Measurements from ENCODE around the gene PPP1R14C.

DNA sequence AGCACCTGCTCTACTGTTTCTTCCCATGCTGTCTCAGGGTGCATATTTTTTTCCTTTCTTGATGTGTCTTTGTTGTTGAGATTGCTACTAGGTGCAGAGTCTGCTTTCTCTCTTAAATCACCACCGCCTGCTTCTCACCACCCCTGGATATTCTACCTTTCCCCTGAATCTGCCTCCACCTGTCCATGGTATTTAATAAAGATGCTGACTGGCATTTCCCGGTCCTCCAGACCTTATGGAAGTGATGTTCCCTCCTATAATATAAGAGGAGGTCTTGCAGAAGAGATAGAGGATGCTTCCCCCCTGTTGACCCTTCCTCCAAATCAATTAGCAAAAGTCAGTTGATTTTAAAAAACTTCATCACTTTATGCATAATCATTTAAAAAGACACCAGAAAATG is 118.1 kb downstream of the PPP1R14C start:
- TF ChIP-seq, protein P1, sequence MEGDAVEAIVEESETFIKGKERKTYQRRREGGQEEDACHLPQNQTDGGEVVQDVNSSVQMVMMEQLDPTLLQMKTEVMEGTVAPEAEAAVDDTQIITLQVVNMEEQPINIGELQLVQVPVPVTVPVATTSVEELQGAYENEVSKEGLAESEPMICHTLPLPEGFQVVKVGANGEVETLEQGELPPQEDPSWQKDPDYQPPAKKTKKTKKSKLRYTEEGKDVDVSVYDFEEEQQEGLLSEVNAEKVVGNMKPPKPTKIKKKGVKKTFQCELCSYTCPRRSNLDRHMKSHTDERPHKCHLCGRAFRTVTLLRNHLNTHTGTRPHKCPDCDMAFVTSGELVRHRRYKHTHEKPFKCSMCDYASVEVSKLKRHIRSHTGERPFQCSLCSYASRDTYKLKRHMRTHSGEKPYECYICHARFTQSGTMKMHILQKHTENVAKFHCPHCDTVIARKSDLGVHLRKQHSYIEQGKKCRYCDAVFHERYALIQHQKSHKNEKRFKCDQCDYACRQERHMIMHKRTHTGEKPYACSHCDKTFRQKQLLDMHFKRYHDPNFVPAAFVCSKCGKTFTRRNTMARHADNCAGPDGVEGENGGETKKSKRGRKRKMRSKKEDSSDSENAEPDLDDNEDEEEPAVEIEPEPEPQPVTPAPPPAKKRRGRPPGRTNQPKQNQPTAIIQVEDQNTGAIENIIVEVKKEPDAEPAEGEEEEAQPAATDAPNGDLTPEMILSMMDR (IDR thresholded peaks at IDR 0.05; ENCODE audit: low read depth, low read length): no peak
- no peak for TF ChIP-seq EZH2phosphoT487 (IDR thresholded peaks at IDR 0.05; ENCODE audit: low read depth)

Data from OCI-LY3 (cell line).